Spinal cord (tissue), 10 donors: ENCODE results near the gene ZNF385B. TPM values are rescaled to one million over a fixed set of nuclear protein-coding genes. Genes with fewer than 3 reads are reported as not detected.

ENCODE experiments used
- DNase-seq, 6 donors: peaks; one replicate each; pipeline versions ENCODE4 v3.0.0 to v3.0.0-alpha.2; 2013 to 2015; ENCODE audit warnings: low spot score in 6 of 6, low read depth in 4 of 6
- H3K27ac ChIP-seq: one replicate; pipeline ENCODE4 v1.5.1; 2013; ENCODE audit warnings: low read depth, low read length, control low read depth
- H3K27me3 ChIP-seq: one replicate; pipeline ENCODE4 v1.6.1; 2013; ENCODE audit warnings: low read length; ENCODE audit not compliant: control insufficient read depth, insufficient read depth
- H3K36me3 ChIP-seq: one replicate; pipeline ENCODE4 v1.6.1; 2013; ENCODE audit warnings: low read length; ENCODE audit not compliant: control insufficient read depth, insufficient read depth
- H3K4me1 ChIP-seq: one replicate; pipeline ENCODE4 v1.6.1; 2013; ENCODE audit warnings: low read length; ENCODE audit not compliant: control insufficient read depth, insufficient read depth
- H3K4me3 ChIP-seq: one replicate; pipeline ENCODE4 v1.5.1; 2013; ENCODE audit warnings: low read depth, low read length, control low read depth
- H3K9me3 ChIP-seq: one replicate; pipeline ENCODE4 v1.6.1; 2013; ENCODE audit warnings: low read length; ENCODE audit not compliant: control insufficient read depth, insufficient read depth
- WGBS: methylation state at CpG from one replicate; pipeline ENCODE4 v1.1.5; 2013; ENCODE audit warnings: missing lambda C conversion rate; ENCODE audit not compliant: insufficient coverage; 5-methylcytosine and 5-hydroxymethylcytosine counted together
- long read RNA-seq, 4 donors: transcript quantifications; one replicate each; lab custom pipeline, GENCODE V29; 2026
- polyA plus RNA-seq, 2 donors: library from polyadenylated mRNA; unstranded; fragments of 120-200 nt; gene quantifications; one replicate each; pipeline ENCODE4 v1.2.1, GENCODE V29; 2013; ENCODE audit not compliant: insufficient read length in 2 of 2
- total RNA-seq, 2 donors: library from RNA; depleted of rRNA in 1 of 2; stranded (reverse); fragments of 120-200 nt in 1 of 2; fragments of >200 nt in 1 of 2; gene quantifications; one replicate each; pipeline versions ENCODE4 v1.2.3 to v1.2.4, GENCODE V29; 2013 to 2014
- donor health status: healthy.

Gene ZNF385B
- total RNA-seq: 1 to 10 TPM; 4.4 to 5.0 TPM
- polyA plus RNA-seq: 1 to 10 TPM; 5.8 to 8.6 TPM
- long read RNA-seq, donor 1: 0 reads
- long read RNA-seq, donor 2: 0 reads
- long read RNA-seq, donor 3: 0 reads
- long read RNA-seq, donor 4, partial matches to known transcripts: 0 of 1 reads
- long read RNA-seq, donor 4, other reads (novel, unspliced or antisense): 0 of 1 reads

- H3K4me1 ChIP-seq: peaks cover 12% of the 10 kb centered on the region
- no peaks in the 10 kb centered on the region for H3K9me3 ChIP-seq
- H3K36me3 ChIP-seq: no peaks in the 10 kb centered on the region
- peak in 4 of 6 donors; percentile 19 to 76 (median 41) for DNase-seq
- H3K27ac ChIP-seq: no peak within 1 kb of the TSS
- peaks cover 38% of the 10 kb centered on the region for H3K27me3 ChIP-seq
- H3K4me3 ChIP-seq: peak within 1 kb of the TSS; percentile 56
- WGBS: under 1% methylated on average over 55 of the region's 55 CpGs
Measured at GRCh38 chr2:179861416-179862067, at the start of gene ZNF385B. ZNF385B (minus strand) TSS chr2:179861612.

- H3K27ac ChIP-seq: no peak overlapping the region
- WGBS: no CpG with 5 or more reads among the region's 3 CpGs
- H3K27me3 ChIP-seq: no peaks in the 10 kb centered on the region
- DNase-seq: no peak
- no peak overlapping the region for H3K4me3 ChIP-seq
- H3K36me3 ChIP-seq: no peaks in the 10 kb centered on the region
- H3K9me3 ChIP-seq: no peaks in the 10 kb centered on the region
- no peaks in the 10 kb centered on the region for H3K4me1 ChIP-seq
Measured at GRCh38 chr2:179910735-179911113, 49.3 kb upstream of the ZNF385B start.

DNA sequence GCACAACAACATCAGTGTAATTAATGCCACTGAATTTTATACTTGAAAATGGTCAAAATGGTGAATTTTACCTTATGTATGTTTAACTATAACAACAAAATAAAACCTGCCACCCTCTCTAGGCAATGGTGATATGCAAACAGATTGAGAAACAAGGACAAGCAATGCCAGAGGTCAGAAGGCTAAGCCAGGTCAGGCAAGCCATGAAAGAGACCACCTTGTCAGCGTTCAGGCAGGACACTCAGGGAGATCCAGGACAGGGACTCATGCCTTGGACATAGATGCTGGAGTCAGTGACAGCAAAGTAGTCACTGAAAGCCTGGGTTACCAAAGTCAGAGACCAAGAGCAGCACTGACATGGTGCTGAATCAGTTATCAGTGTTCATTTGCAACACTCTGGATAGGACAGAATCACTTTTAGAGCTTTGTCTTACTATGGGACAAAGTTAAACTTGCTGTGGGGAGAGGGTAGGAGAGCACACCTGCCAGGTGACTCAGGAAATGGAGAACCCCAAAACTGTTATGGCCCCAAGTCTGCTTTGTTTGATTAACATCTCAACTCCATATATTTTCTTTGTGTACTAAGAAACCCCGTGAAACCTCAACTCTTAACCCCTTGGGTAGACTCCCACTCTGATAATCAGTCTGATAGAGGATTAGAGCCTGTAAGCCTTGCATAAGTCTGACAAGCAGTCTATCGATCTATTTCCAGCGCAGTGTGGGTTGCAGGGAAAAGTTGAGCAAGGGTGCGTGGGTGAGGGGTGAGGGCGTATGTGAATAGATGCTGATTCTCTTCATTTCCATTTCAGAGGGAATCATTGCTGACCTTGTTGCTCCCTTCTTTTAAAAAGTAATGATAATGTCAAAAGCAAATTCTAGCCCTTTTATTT lies 48.7 kb upstream of the ZNF385B start:
- 61% methylated on average over 4 of the region's 6 CpGs for WGBS
- H3K4me1 ChIP-seq: no peaks in the 10 kb centered on the region
- H3K27ac ChIP-seq: no peak overlapping the region
- no peak for DNase-seq
- H3K27me3 ChIP-seq: no peaks in the 10 kb centered on the region
- no peaks in the 10 kb centered on the region for H3K36me3 ChIP-seq
- no peaks in the 10 kb centered on the region for H3K9me3 ChIP-seq
- H3K4me3 ChIP-seq: no peak overlapping the region

DNA sequence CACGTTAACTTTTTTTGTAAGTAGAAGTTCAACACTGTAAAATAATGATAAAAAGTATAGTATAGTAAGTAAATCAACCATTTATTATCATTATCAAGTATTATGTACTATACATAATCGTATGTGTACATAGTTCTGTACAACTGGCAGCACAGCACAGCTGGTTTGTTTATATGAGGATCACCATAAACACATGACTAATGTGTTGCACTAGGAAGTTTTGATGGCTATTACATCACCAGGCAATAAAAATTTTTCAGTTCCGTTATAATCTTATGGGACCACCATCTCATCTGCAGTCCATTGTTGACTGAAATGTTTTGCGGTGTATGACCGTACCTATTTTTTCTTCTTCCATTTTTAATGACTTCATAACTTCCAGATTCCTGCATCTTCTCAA lies 39.2 kb upstream of the ZNF385B start:
- no peak overlapping the region for H3K4me3 ChIP-seq
- no CpG with 5 or more reads among the region's 5 CpGs for WGBS
- H3K27me3 ChIP-seq: no peaks in the 10 kb centered on the region
- H3K9me3 ChIP-seq: peaks cover 5% of the 10 kb centered on the region
- no peak for DNase-seq
- H3K36me3 ChIP-seq: no peaks in the 10 kb centered on the region
- no peaks in the 10 kb centered on the region for H3K4me1 ChIP-seq
- no peak overlapping the region for H3K27ac ChIP-seq

- Histone ChIP-seq H3K4me1 (no peaks in the 10 kb centered on the region), H3K36me3 (no peaks in the 10 kb centered on the region), H3K27ac (no peak overlapping the region), H3K9me3 (peaks cover 5% of the 10 kb centered on the region), H3K4me3 (no peak overlapping the region), H3K27me3 (no peaks in the 10 kb centered on the region)
- WGBS: no CpG with 5 or more reads among the region's 1 CpG
- DNase-seq: no peak
Measured at GRCh38 chr2:179899666-179900065, 38.3 kb upstream of the ZNF385B start.

DNA sequence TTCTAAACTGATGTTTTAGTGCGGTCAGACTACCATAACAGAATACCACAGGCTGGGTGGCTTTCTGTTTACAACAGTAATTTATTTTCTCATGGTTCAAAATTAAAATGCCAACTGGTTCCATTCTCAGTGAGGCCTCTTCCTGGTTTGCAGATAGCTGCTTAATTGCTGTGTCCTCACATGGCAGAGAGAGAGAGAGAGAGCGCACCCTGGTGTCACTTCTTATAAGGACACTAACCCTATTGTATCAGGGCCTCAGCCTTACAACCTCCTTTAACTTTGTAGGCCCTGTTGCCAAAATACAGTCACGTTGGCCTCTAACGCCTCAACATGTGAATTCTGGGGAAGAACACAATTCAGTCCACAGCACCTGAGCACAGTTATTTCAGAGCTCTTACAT lies 37.5 kb upstream of the ZNF385B start:
- Histone ChIP-seq H3K27me3 (no peaks in the 10 kb centered on the region), H3K27ac (no peak overlapping the region), H3K9me3 (peaks cover 5% of the 10 kb centered on the region), H3K4me3 (no peak overlapping the region), H3K4me1 (no peaks in the 10 kb centered on the region), H3K36me3 (no peaks in the 10 kb centered on the region)
- no peak for DNase-seq
- WGBS: 50% methylated on average over 2 of the region's 4 CpGs

DNA sequence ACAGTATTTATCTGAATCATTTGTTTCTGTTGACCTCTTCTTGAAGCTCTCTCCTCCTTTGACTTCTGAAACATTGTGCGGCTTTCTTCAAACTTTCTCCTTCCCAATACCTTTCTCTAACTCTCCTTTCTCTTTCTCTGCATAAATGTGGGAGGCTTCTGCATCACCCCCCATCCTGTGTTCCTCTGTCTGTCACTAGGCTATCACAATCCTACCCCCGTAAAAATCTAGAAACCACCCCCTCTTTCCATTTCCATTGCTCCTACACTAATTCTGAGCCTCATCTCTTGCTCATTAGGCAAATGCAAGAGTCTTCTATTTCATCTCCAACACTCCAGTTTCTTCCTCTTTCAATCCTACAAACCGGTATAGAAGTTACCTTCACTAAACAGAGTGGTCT lies 32.2 kb upstream of the ZNF385B start:
- WGBS: 92% methylated on average over 2 of the region's 3 CpGs
- H3K27me3 ChIP-seq: no peaks in the 10 kb centered on the region
- no peak for DNase-seq
- no peak overlapping the region for H3K27ac ChIP-seq
- H3K9me3 ChIP-seq: peaks cover 1% of the 10 kb centered on the region
- no peaks in the 10 kb centered on the region for H3K4me1 ChIP-seq
- no peaks in the 10 kb centered on the region for H3K36me3 ChIP-seq
- no peak overlapping the region for H3K4me3 ChIP-seq

DNA sequence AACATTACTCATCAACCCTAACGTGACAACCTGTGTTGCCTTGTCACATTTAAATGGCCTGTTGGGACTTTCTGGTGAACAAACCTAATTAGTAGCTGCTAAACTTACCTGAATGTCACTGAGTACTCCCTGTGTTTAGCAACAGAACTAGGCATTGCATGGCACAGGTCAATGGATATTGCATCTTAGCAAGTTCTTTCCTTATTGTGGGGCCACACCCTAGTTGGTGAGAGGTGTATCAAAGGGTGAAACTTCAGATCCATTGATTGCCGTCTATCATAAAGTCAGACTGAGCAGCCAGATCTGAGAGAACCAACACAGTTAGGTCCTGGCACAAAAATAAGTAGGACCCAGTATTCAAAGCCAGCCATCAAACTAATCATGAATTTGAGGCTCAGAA lies 29.8 kb upstream of the ZNF385B start:
- no peak for DNase-seq
- Histone ChIP-seq H3K9me3 (peaks cover 1% of the 10 kb centered on the region), H3K4me3 (no peak overlapping the region), H3K36me3 (no peaks in the 10 kb centered on the region), H3K4me1 (no peaks in the 10 kb centered on the region), H3K27me3 (no peaks in the 10 kb centered on the region), H3K27ac (no peak overlapping the region)
- WGBS: 75% methylated on average over 1 of the region's 2 CpGs

DNA sequence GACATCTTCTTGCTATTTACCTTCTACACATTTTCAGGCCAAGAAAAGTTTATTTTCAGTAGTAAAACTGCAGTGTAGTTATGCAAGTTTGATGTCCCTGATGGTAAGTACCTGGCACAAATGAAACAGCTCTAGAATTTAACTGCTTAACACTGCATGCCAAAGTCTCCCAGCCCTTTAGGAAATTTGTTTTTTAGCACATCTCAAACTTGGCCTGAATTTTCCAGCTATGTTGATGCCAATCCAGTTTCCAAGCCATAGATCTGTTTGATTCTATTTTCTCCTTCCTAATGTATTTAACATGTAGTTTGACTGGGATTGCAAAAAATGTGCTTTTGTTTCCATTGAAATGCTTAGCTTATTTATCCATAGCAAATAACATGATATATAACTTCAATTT lies 29.3 kb upstream of the ZNF385B start:
- Histone ChIP-seq H3K4me3 (no peak overlapping the region), H3K27ac (no peak overlapping the region), H3K4me1 (no peaks in the 10 kb centered on the region), H3K27me3 (no peaks in the 10 kb centered on the region), H3K9me3 (peaks cover 1% of the 10 kb centered on the region), H3K36me3 (no peaks in the 10 kb centered on the region)
- DNase-seq: peak in 2 of 6 donors; percentile 50 to 70
